ENCODE measurements around the gene C3orf38. TPM values are rescaled to one million over a fixed set of nuclear protein-coding genes. Genes with fewer than 3 reads are reported as not detected.

The C3orf38 gene
- total and polyA plus RNA-seq, 9 donors: 7.2 to 25.8 (median 22.1) TPM

- Histone ChIP-seq H3K4me1 (ENCODE audit: insufficient read depth) (no peaks in the 10 kb centered on the region), H3K4me3 (no peak overlapping the region), H3K27me3 (no peaks in the 10 kb centered on the region), H3K36me3 (no peaks in the 10 kb centered on the region), H3K9me3 (no peaks in the 10 kb centered on the region), H3K27ac (no peak overlapping the region)
- 65 to 75% (median 67%) methylated on average over 4 of the region's 4 CpGs for WGBS, 3 donors
- intact Hi-C loops (cut with DNase I): no loop called here
- DNase-seq: no peak
- TF ChIP-seq POLR2A (IDR thresholded peaks at IDR 0.05) (no peak), CTCF (IDR thresholded peaks at IDR 0.05) (no peak), EP300 (IDR thresholded peaks at IDR 0.05) (no peak)
Measured at GRCh38 chr3:88141458-88142083, 8.2 kb upstream of the C3orf38 start.

GRCh38 chr3:88142094-88142624, 7.6 kb upstream of the C3orf38 start:
- no peak for TF ChIP-seq EP300 (IDR thresholded peaks at IDR 0.05)
- no peak for TF ChIP-seq POLR2A (IDR thresholded peaks at IDR 0.05)
- no peak for TF ChIP-seq CTCF (IDR thresholded peaks at IDR 0.05)
- no peaks in the 10 kb centered on the region for H3K36me3 ChIP-seq
- no peaks in the 10 kb centered on the region for H3K4me1 ChIP-seq (ENCODE audit: insufficient read depth)
- no peaks in the 10 kb centered on the region for H3K27me3 ChIP-seq
- DNase-seq: no peak
- 76 to 85% (median 83%) methylated on average over 3 of the region's 3 CpGs for WGBS, 3 donors
- intact Hi-C loops (cut with DNase I): no loop called here
- no peak overlapping the region for H3K27ac ChIP-seq
- no peak overlapping the region for H3K4me3 ChIP-seq
- no peaks in the 10 kb centered on the region for H3K9me3 ChIP-seq

GRCh38 chr3:88147261-88147660, 2.5 kb upstream of the C3orf38 start:
- H3K36me3 ChIP-seq: no peaks in the 10 kb centered on the region
- TF ChIP-seq CTCF (IDR thresholded peaks at IDR 0.05): no peak
- TF ChIP-seq POLR2A (IDR thresholded peaks at IDR 0.05): no peak
- TF ChIP-seq EP300 (IDR thresholded peaks at IDR 0.05): no peak
- no peaks in the 10 kb centered on the region for H3K27me3 ChIP-seq
- no peak overlapping the region for H3K27ac ChIP-seq
- H3K9me3 ChIP-seq: no peaks in the 10 kb centered on the region
- H3K4me1 ChIP-seq (ENCODE audit: insufficient read depth): peaks cover 4% of the 10 kb centered on the region
- intact Hi-C loops (cut with DNase I): no loop called here
- H3K4me3 ChIP-seq: no peak overlapping the region
- no peak for DNase-seq

GRCh38 chr3:88148651-88149050, 1.1 kb upstream of the C3orf38 start:
- DNase-seq: peak in 2 of 5 donors; percentile 17 to 29
- Histone ChIP-seq H3K36me3 (no peaks in the 10 kb centered on the region), H3K9me3 (no peaks in the 10 kb centered on the region), H3K4me3 (peak overlapping the region; percentile 73), H3K27me3 (no peaks in the 10 kb centered on the region), H3K4me1 (ENCODE audit: insufficient read depth) (peaks cover 4% of the 10 kb centered on the region), H3K27ac (no peak overlapping the region)
- TF ChIP-seq POLR2A (IDR thresholded peaks at IDR 0.05): no peak
- no peak for TF ChIP-seq CTCF (IDR thresholded peaks at IDR 0.05)
- intact Hi-C loops (cut with DNase I): no loop called here
- WGBS, 3 donors: 67 to 78% (median 76%) methylated on average over 17 of the region's 17 CpGs
